T-helper 17 cell (primary cell): Measurements from ENCODE around the gene DNAH10. TPM values are rescaled to one million over a fixed set of nuclear protein-coding genes. Genes with fewer than 3 reads are reported as not detected.

Source experiments
- ATAC-seq: fragments of 150-1000 bp; cut with Tn5 transposase; 2 replicates; pipeline ENCODE4 v1.10.0; 2021; ENCODE audit warnings: mild to moderate bottlenecking, moderate library complexity
- DNase-seq, 3 donors: peaks; one replicate each; pipeline versions ENCODE4 v3.0.0 to v3.0.0-alpha.2; 2020 to 2021
- H3K9me3 ChIP-seq: one replicate; pipeline ENCODE4 v1.7.0; 2013; ENCODE audit warnings: low read length, mild to moderate bottlenecking; ENCODE audit not compliant: control insufficient read depth, poor library complexity, severe bottlenecking
- H3K27ac Mint-ChIP-seq: one replicate; pipeline ENCODE4 v1.8.0; 2022; ENCODE audit warnings: mild to moderate bottlenecking, moderate library complexity, mixed read lengths
- H3K27me3 Mint-ChIP-seq: one replicate; pipeline ENCODE4 v1.8.0; 2022; ENCODE audit warnings: mixed read lengths
- H3K36me3 Mint-ChIP-seq: one replicate; pipeline ENCODE4 v1.8.0; 2022; ENCODE audit warnings: low read depth, mixed read lengths
- H3K4me1 Mint-ChIP-seq: one replicate; pipeline ENCODE4 v1.8.0; 2022; ENCODE audit warnings: mild to moderate bottlenecking, mixed read lengths
- H3K4me3 Mint-ChIP-seq: one replicate; pipeline ENCODE4 v1.8.0; 2022; ENCODE audit warnings: mild to moderate bottlenecking, moderate library complexity, mixed read lengths
- total RNA-seq, 4 donors: library from RNA in 2 of 4; stranded (reverse) in 2 of 4; gene quantifications; one replicate each; pipeline ENCODE4 v1.2.3 and lab custom pipeline; 2022 to 2026

DNAH10 gene, protein sequence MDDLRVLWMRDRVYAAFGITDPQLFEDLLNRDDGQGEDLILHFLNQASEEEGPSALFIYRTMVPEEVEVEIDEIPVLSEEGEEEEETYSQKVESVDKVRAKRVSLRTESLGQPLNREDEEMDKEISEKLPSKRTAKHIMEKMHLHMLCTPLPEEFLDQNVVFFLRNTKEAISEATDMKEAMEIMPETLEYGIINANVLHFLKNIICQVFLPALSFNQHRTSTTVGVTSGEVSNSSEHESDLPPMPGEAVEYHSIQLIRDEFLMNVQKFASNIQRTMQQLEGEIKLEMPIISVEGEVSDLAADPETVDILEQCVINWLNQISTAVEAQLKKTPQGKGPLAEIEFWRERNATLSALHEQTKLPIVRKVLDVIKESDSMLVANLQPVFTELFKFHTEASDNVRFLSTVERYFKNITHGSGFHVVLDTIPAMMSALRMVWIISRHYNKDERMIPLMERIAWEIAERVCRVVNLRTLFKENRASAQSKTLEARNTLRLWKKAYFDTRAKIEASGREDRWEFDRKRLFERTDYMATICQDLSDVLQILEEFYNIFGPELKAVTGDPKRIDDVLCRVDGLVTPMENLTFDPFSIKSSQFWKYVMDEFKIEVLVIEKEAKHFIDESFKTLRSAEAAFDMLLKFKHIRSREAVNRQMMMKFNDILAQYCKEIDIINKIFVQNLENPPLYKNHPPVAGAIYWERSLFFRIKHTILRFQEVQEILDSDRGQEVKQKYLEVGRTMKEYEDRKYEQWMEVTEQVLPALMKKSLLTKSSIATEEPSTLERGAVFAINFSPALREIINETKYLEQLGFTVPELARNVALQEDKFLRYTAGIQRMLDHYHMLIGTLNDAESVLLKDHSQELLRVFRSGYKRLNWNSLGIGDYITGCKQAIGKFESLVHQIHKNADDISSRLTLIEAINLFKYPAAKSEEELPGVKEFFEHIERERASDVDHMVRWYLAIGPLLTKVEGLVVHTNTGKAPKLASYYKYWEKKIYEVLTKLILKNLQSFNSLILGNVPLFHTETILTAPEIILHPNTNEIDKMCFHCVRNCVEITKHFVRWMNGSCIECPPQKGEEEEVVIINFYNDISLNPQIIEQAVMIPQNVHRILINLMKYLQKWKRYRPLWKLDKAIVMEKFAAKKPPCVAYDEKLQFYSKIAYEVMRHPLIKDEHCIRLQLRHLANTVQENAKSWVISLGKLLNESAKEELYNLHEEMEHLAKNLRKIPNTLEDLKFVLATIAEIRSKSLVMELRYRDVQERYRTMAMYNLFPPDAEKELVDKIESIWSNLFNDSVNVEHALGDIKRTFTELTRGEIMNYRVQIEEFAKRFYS (N-terminal part only)
- under 1 TPM; 0.08 to 0.25 TPM for total RNA-seq
- 0.23 to 0.93 reads per million in 2 donors for total RNA-seq (lab: John Stamatoyannopoulos, UW)

DNA sequence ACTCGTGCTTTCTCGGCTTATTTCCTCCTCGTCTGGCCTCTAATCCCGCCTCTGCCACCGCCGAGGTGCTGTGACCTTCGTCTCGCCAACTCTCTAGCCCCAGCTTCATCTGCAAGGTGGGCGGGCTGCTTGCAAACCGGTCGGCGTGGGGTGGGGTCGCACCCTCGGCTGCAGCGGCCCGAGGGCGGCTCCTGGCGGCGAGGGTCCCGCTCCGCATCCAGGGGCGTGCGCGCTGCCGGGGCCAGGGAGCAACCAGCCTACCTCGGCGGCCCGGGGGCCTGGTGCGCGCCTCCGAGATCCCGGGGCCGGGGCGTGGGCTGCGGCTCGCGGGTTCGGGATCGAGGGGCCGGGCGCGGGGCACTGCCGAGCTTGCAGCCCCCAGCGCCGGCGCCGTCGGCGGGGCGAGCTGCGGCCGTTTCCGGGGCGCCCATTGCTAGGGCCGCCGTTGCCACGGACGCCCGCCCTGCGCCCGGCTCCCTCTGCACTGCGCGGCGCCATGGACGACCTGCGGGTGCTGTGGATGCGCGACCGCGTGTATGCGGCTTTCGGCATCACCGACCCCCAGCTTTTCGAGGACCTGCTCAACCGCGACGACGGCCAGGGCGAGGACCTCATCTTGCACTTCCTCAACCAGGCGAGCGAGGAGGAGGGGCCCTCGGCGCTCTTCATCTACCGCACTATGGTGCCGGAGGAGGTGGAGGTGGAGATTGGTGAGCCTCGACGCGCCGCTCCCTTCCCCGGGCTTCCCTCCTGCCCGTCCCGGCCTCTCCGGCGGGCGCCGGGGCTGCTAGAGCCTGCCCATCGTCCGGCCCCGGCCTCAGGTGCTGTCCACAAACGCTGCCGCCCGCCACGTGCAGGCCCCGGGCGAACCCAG lies at the start of gene DNAH10:
DNAH10 (plus strand) TSS at position 461 of the 874 bp plus-strand sequence; CDS start at position 497, 36 bp downstream.
- DNase-seq (peak in 1 of 3 donors; percentile 12), ATAC-seq (peak; percentile 75)
- Mint-ChIP-seq H3K4me3 (peak within 1 kb of the TSS; percentile 79), H3K27me3 (peaks cover 6% of the 10 kb centered on the region), H3K27ac (no peak within 1 kb of the TSS), H3K36me3 (no peaks in the 10 kb centered on the region), H3K4me1 (peaks cover 6% of the 10 kb centered on the region)
- no peaks in the 10 kb centered on the region for H3K9me3 ChIP-seq

DNA sequence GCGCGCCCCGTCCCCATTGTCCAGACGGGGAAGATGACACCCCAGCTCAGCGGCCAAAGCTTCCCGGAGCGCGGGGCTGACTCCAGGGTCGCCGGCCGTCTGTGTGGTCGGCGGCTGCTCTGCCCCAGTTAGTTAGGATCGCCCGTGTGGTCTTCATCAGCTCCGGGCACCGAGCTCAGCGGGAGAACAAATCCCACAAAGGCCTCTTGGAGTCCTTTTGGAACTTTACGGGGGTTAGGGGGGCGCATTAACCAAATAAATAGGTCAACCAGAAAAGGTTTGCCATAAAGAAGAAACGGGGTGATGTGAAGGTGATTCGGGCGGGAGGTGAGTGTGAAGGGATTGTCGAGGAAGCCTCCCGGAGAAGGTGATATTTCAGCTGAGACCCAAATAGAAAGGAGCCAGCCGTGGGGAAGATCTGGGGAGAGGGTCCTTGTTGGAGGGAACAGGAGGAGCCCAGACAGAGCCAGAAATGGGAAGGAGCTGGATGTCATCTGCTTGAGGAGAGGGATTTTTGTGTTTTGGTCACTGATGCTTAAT lies 49.3 kb upstream of the DNAH10 start:
- no peak for ATAC-seq
- DNase-seq, result no peak
- Mint-ChIP-seq H3K27me3 (no peaks in the 10 kb centered on the region), H3K4me1 (peaks cover 26% of the 10 kb centered on the region), H3K36me3 (no peaks in the 10 kb centered on the region), H3K27ac (peak overlapping the region; percentile 88), H3K4me3 (peak overlapping the region; percentile 98)
- no peaks in the 10 kb centered on the region for H3K9me3 ChIP-seq

DNA sequence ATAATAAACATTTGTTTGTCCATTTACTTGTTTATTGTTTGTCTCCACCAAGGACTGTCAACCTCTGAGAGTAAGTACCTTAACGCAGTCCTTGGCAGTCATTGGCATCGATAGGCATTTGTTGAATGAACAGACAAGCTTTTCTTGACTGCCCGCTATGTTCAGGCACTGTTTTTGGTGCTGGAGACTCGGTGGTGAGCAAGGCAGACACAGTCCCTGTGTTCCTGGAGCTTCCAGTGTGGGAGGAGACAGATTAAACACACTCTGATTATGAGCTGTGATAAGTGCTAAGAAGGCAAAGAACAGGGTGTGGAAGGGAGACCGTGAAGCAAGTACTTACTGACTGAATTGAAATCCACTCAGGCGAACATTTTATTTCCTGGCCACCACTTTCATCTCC lies 48.7 kb upstream of the DNAH10 start:
- DNase-seq (no peak), ATAC-seq (no peak)
- Mint-ChIP-seq H3K4me3 (peak overlapping the region; percentile 98), H3K36me3 (no peaks in the 10 kb centered on the region), H3K4me1 (peaks cover 26% of the 10 kb centered on the region), H3K27me3 (no peaks in the 10 kb centered on the region), H3K27ac (peak overlapping the region; percentile 88)
- H3K9me3 ChIP-seq, result no peaks in the 10 kb centered on the region

DNA sequence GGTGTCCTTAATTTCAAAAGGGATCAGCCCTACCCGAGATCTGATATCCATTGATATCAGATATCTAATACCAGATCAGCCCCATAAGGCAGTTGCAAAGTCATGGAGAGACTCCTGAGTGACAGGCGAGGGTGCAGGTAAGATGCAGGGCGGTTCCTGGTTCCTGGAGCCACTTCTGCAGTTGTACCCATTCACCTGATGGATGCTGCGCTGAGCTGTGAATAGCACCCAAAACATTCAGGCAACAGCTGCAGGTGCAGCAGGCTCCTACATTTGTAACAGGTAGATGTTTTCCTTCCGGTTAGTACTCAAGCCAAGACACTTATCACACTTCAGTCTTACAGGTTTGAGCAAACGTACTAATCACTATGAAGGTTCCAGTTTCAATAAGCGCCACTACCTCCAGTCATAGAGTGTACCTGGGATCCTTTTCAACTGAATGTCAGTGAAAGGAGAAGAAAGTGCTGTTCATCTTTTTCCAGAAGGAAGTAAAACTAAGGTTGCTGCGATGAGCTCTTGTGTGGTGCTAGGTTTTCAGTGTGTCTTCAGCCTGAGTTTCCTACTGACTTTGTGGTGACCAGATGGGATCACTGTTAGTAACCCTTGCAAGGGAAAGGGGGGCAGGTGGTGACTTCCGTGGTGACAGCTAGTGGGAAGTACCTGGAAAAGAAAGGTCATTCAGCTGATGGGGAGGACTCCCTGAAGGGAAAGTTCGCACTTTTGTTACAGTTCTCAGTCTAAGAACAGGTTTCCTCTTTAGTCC lies 48.1 kb upstream of the DNAH10 start:
- Mint-ChIP-seq H3K36me3 (no peaks in the 10 kb centered on the region), H3K4me1 (peaks cover 26% of the 10 kb centered on the region), H3K4me3 (peak overlapping the region; percentile 98), H3K27me3 (no peaks in the 10 kb centered on the region), H3K27ac (peak overlapping the region; percentile 88)
- ATAC-seq, result no peak
- no peaks in the 10 kb centered on the region for H3K9me3 ChIP-seq
- no peak for DNase-seq

DNA sequence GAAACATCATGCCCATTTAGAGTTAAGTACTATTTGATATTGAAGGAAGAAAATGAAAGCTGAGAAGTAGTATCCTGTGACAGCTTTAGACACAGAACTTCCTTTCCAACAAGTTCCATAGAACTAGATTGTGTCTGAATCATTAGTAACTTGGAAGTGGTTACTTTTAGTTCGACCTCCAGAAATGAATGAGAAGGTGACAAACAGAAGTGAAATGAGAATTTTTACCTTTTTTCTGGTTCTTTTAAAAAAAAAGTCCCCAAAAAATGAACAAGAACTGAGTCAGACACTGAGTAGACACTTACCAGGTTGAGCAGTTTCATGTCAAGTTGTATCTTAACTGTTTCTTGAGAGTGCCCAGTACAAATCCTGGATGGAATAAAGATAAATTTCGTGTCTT lies 46.9 kb upstream of the DNAH10 start:
- Mint-ChIP-seq H3K4me1 (peaks cover 28% of the 10 kb centered on the region), H3K4me3 (no peak overlapping the region), H3K27me3 (no peaks in the 10 kb centered on the region), H3K27ac (peak overlapping the region; percentile 88), H3K36me3 (no peaks in the 10 kb centered on the region)
- ATAC-seq, result no peak
- no peak for DNase-seq
- H3K9me3 ChIP-seq, result no peaks in the 10 kb centered on the region

DNA sequence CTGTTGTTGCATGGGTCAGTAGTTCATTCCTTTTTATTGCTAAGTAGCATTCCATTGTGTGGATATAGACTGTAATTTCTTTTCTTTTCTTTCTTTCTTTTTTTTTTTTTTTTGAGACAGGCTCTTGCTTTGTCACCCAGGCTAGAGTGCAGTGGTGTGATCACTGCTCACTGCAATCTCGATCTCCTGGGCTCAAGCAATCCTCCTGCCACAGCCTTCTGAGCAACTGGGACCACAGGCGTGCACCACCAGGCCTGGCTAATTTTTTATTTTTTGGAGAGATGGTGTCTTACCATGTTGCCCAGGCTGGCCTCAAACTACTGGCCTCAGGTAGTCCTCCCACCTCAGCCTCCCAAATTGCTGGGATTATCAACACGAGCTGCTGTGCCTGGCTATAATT lies 44.8 kb upstream of the DNAH10 start:
- H3K27ac Mint-ChIP-seq, result no peak overlapping the region
- H3K4me1 Mint-ChIP-seq, result peaks cover 22% of the 10 kb centered on the region
- H3K36me3 Mint-ChIP-seq, result no peaks in the 10 kb centered on the region
- DNase-seq (no peak), ATAC-seq (no peak)
- H3K4me3 Mint-ChIP-seq, result no peak overlapping the region
- no peaks in the 10 kb centered on the region for H3K27me3 Mint-ChIP-seq
- H3K9me3 ChIP-seq, result no peaks in the 10 kb centered on the region

DNA sequence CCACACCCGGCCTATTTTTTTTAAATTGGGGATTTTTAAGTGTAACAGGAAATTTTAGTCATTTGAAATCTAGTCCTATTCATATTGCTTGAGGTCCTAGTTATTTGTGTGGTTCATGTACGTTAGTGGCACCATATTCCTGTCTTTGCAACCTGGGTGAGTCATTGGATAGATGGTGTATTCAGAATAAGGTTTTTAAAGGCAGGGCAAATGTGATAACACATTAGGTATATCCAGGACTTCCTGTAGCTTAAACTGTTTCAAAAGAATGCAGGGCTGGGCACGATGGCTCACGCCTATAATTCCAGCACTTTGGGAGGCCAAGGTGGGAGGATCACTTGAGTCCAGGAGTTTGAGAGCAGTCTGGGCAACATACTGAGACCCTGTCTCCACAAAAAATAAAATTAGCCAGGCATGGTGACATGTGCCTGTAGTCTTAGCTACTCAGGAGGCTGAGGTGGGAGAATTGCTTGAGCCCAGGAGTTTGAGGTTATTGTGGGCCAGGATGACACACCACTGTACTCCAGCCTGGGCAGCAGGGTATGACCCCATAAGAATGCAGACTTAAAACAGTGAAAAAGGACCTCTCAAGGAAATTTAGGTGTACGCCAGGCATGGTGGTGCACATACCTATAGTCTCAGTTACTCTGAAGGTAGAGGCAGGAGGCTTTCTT lies 41.8 kb upstream of the DNAH10 start:
- no peaks in the 10 kb centered on the region for H3K27me3 Mint-ChIP-seq
- no peak for DNase-seq
- ATAC-seq, result no peak
- H3K9me3 ChIP-seq, result no peaks in the 10 kb centered on the region
- no peaks in the 10 kb centered on the region for H3K36me3 Mint-ChIP-seq
- H3K4me1 Mint-ChIP-seq, result peaks cover 6% of the 10 kb centered on the region
- H3K27ac Mint-ChIP-seq, result no peak overlapping the region
- no peak overlapping the region for H3K4me3 Mint-ChIP-seq

DNA sequence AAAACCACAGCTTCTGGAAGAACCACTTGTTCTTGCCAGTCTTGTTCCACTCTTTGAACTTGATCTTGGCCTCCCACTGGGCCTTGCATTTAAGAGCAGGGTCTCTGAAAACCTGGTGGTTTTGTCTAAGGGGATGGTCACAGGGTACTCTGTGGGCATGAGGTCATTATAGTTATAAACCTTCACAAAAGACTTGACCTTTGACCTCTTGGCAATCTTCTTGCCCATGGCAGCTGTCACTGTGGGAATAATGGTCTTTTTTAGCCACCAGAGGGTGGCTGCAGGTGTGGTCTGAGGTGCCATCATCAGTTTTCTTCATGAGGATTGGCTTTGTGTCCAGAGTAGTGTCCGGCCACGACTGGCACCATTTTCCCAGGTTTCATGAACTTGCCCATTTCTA lies 40.9 kb upstream of the DNAH10 start:
- no peak for DNase-seq
- no peaks in the 10 kb centered on the region for H3K9me3 ChIP-seq
- H3K36me3 Mint-ChIP-seq, result no peaks in the 10 kb centered on the region
- H3K27ac Mint-ChIP-seq, result no peak overlapping the region
- no peaks in the 10 kb centered on the region for H3K27me3 Mint-ChIP-seq
- no peak overlapping the region for H3K4me3 Mint-ChIP-seq
- H3K4me1 Mint-ChIP-seq, result peaks cover 6% of the 10 kb centered on the region
- ATAC-seq, result no peak

DNA sequence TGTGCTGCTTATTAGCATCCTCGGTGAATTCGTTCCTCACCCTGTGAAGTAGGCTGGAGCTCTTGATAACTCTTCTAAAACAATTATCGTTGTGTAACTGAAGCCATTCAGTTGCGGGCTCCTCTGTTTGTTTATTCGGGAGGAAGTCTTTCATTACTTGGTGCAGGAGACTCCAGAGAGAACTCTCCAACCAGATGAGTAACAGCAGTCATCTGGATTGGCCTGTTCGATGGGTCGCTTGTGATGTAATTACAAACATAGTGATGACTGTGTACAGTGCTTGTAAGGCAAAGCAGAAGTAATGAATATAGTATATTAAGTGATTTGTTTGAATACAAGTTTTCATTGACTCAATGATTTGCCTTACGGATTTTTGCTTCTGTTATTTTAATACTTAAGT lies 39.1 kb upstream of the DNAH10 start:
- no peaks in the 10 kb centered on the region for H3K9me3 ChIP-seq
- Mint-ChIP-seq H3K4me1 (peaks cover 4% of the 10 kb centered on the region), H3K4me3 (no peak overlapping the region), H3K36me3 (no peaks in the 10 kb centered on the region), H3K27me3 (no peaks in the 10 kb centered on the region), H3K27ac (no peak overlapping the region)
- DNase-seq, result no peak
- ATAC-seq, result no peak

DNA sequence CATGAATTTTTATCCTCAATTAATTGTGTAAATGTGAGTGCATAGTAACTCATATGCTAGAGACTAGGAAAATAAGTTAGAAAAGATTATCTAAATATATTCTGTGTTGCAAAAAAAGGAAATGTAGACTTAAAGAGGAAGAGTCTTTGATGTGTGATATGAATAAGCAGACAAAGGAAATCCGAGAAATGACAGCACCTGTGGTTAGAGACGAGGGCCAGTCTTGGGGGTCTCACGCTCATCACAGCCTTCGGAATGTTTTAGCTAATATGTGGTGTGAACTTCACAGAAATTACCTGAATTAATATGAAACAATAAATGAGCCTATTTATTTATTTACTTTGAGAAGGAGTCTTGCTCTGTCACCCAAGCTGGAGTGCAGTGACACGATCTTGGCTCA lies 38.3 kb upstream of the DNAH10 start:
- Mint-ChIP-seq H3K27me3 (no peaks in the 10 kb centered on the region), H3K36me3 (no peaks in the 10 kb centered on the region), H3K4me3 (no peak overlapping the region), H3K27ac (no peak overlapping the region), H3K4me1 (peaks cover 6% of the 10 kb centered on the region)
- no peaks in the 10 kb centered on the region for H3K9me3 ChIP-seq
- ATAC-seq (no peak), DNase-seq (no peak)

DNA sequence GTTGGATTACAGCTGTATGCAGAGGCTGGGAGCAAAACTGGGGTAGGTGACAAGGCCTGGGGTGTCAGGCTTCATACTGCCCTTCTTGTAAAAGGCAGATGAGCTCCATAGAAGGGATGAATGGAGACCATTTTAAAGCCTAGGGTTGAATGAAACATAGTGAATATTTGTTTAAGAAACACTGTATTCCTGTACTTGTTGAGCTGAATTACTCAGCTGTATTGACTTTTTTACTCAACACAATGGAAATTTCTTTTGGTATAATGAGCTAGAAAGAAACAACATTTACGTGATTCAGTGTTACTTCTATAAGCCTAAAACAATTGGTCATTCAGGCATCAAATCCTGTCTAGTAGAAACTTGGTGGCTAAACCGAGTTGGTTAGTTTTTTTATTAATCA lies 35.9 kb upstream of the DNAH10 start:
- Mint-ChIP-seq H3K27ac (no peak overlapping the region), H3K4me3 (no peak overlapping the region), H3K4me1 (peaks cover 2% of the 10 kb centered on the region), H3K27me3 (no peaks in the 10 kb centered on the region), H3K36me3 (peaks cover 3% of the 10 kb centered on the region)
- H3K9me3 ChIP-seq, result no peaks in the 10 kb centered on the region
- DNase-seq (no peak), ATAC-seq (no peak)
